ENCODE results near the gene MACF1. TPM values are rescaled to one million over a fixed set of nuclear protein-coding genes. Genes with fewer than 3 reads are reported as not detected.

Gene MACF1
- total RNA-seq, 1 experiment from 2014 or later = 190 TPM

DNA sequence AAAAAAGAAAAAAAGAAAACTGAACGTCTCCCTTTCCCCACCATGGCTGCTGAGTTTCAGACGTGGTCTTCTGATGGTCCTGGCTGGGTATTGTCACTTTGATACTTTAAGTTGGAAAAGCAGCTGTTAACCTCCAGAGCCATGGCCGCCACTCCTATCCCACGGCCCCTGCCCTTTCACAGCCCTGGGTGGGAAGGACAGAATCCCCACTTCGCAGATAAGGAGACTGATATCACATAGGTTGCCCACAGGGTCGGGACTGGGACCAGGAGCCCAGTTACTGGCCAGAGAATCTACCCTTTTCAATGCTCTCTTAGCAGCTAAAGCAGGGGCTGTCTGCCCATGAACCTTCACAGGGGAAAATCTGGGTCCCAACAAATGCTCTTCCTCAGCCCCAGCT is 303.8 kb downstream of the MACF1 start:
- Histone ChIP-seq H4K91ac (ENCODE audit: insufficient read length, low read depth, low read length) (no peak overlapping the region), H4K8ac (replicated peaks; ENCODE audit: insufficient read length, low read depth, low read length) (no peak overlapping the region), H2BK15ac (ENCODE audit: low read depth, low read length) (no peak overlapping the region), H3K9ac (ENCODE audit: extremely low read depth, insufficient read length, low read length) (no peak overlapping the region), H3K14ac (ENCODE audit: insufficient read depth, low read length) (no peak overlapping the region), H3K27ac (ENCODE audit: insufficient read length, low read depth, low read length) (no peak overlapping the region), H3K4me2 (ENCODE audit: insufficient read depth, insufficient read length, low read length) (no peak overlapping the region), H3T11ph (ENCODE audit: low read length) (no peak overlapping the region), H3K79me2 (ENCODE audit: insufficient read depth, low read length) (no peaks in the 10 kb centered on the region), H2AK5ac (ENCODE audit: insufficient read length, low read length) (no peak overlapping the region), H2BK120ac (ENCODE audit: low read depth, low read length, poor library complexity, severe bottlenecking) (no peak overlapping the region), H3K79me1 (ENCODE audit: insufficient read depth, low read depth, low read length, poor library complexity, severe bottlenecking) (no peaks in the 10 kb centered on the region), H2BK5ac (ENCODE audit: insufficient read length, low read length) (no peak overlapping the region), H3K23me2 (ENCODE audit: insufficient read length, low read depth, low read length, poor library complexity, severe bottlenecking) (no peaks in the 10 kb centered on the region), H3K18ac (ENCODE audit: insufficient read length, low read depth, low read length) (no peak overlapping the region), H3K23ac (ENCODE audit: insufficient read length, low read depth, low read length) (no peak overlapping the region), H4K5ac (ENCODE audit: insufficient read length, low read depth, low read length) (no peak overlapping the region), H3K56ac (ENCODE audit: insufficient read length, low read depth, low read length) (no peak overlapping the region), H3K9me3 (ENCODE audit: control insufficient read depth, low read depth, low read length) (no peaks in the 10 kb centered on the region), H2BK12ac (ENCODE audit: insufficient read length, low read depth, low read length) (no peak overlapping the region), H2AFZ (ENCODE audit: low read length) (no peak overlapping the region), H3K4ac (ENCODE audit: low read depth, low read length) (no peak overlapping the region), H2BK20ac (ENCODE audit: low read depth, low read length, poor library complexity, severe bottlenecking) (no peak overlapping the region), H4K20me1 (ENCODE audit: control insufficient read depth, insufficient read depth, insufficient read length) (no peaks in the 10 kb centered on the region), H3K4me1 (ENCODE audit: insufficient read depth, low read length) (no peaks in the 10 kb centered on the region), H3K27me3 (ENCODE audit: insufficient read depth, low read length) (no peaks in the 10 kb centered on the region)
- Mint-ChIP-seq H3K27ac (no peak overlapping the region), H3K4me1 (peaks cover 10 to 11% of the 10 kb centered on the region in 2 experiments), H3K9me3 (no peaks in the 10 kb centered on the region), H3K27me3 (ENCODE audit: low read depth) (peaks cover 18% of the 10 kb centered on the region), H3K4me3 (no peak overlapping the region; a peak in 1 of 5 replicates), H3K36me3 (ENCODE audit: insufficient read depth in 1 of 3, low read depth in 3 of 3) (no peaks in the 10 kb centered on the region)
- DNase-seq = no peak
- TF ChIP-seq, protein P1, sequence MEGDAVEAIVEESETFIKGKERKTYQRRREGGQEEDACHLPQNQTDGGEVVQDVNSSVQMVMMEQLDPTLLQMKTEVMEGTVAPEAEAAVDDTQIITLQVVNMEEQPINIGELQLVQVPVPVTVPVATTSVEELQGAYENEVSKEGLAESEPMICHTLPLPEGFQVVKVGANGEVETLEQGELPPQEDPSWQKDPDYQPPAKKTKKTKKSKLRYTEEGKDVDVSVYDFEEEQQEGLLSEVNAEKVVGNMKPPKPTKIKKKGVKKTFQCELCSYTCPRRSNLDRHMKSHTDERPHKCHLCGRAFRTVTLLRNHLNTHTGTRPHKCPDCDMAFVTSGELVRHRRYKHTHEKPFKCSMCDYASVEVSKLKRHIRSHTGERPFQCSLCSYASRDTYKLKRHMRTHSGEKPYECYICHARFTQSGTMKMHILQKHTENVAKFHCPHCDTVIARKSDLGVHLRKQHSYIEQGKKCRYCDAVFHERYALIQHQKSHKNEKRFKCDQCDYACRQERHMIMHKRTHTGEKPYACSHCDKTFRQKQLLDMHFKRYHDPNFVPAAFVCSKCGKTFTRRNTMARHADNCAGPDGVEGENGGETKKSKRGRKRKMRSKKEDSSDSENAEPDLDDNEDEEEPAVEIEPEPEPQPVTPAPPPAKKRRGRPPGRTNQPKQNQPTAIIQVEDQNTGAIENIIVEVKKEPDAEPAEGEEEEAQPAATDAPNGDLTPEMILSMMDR (conservative IDR thresholded peaks at IDR 0.05) = no peak
- no CpG with 5 or more reads among the region's 6 CpGs for WGBS (ENCODE audit: extremely low coverage, insufficient read length, low lambda C conversion rate)
